Stimulated activated CD4-positive, alpha-beta T cell treated with anti-CD3 and anti-CD28 coated beads, Interleukin-4, amount 100 ng/mL, for 1 hour (primary cell): ENCODE results near the gene RRP12.
A peak's percentile ranks its signal among the peaks of the same experiment; 100 is the strongest.
"Not testable (repeated sequence)": the region's sequence is repeated elsewhere in the genome, so short reads cannot be mapped to it uniquely, and the experiment has no call there.

Experiments used
- DNase-seq: peaks from one replicate; pipeline ENCODE4 v3.0.0-alpha.2; 2020

The RRP12 gene

GRCh38 chr10:97407211-97407951 lies 6.2 kb upstream of the RRP12 start:
- peak; percentile 50 for DNase-seq

GRCh38 chr10:97406483-97406882 lies 5.3 kb upstream of the RRP12 start:
- DNase-seq, result not testable (repeated sequence)

- DNase-seq, result no peak
Measured at GRCh38 chr10:97406064-97406463, 4.9 kb upstream of the RRP12 start.

GRCh38 chr10:97404044-97404443 lies 2.9 kb upstream of the RRP12 start:
- DNase-seq, result no peak

GRCh38 chr10:97401455-97401919 lies 347 bp upstream of the RRP12 start:
- DNase-seq, result no peak

- DNase-seq, result peak; percentile 23
Measured at GRCh38 chr10:97399843-97400545, 1.1 kb downstream of the RRP12 start.

GRCh38 chr10:97396056-97396455 lies 5.1 kb downstream of the RRP12 start:
- no peak for DNase-seq

- DNase-seq, result no peak
Measured at GRCh38 chr10:97393034-97393573, 8.0 kb downstream of the RRP12 start.

- DNase-seq, result no peak
Measured at GRCh38 chr10:97390091-97390490, 11.0 kb downstream of the RRP12 start.

GRCh38 chr10:97388152-97388551 lies 13.0 kb downstream of the RRP12 start:
- DNase-seq, result no peak

- DNase-seq, result no peak
Measured at GRCh38 chr10:97385565-97385964, 15.6 kb downstream of the RRP12 start.

- DNase-seq, result no peak
Measured at GRCh38 chr10:97384641-97385040, 16.5 kb downstream of the RRP12 start.

- no peak for DNase-seq
Measured at GRCh38 chr10:97384156-97384555, 17.0 kb downstream of the RRP12 start.

GRCh38 chr10:97383159-97383558 lies 18.0 kb downstream of the RRP12 start:
- DNase-seq, result no peak

GRCh38 chr10:97381626-97382025 lies 19.5 kb downstream of the RRP12 start:
- no peak for DNase-seq

GRCh38 chr10:97380516-97380915 lies 20.6 kb downstream of the RRP12 start:
- DNase-seq, result no peak

GRCh38 chr10:97378933-97379921 lies 21.9 kb downstream of the RRP12 start:
- DNase-seq, result no peak

GRCh38 chr10:97376413-97376812 lies 24.7 kb downstream of the RRP12 start:
- no peak for DNase-seq

GRCh38 chr10:97373456-97373855 lies 27.7 kb downstream of the RRP12 start:
- DNase-seq, result no peak

GRCh38 chr10:97372233-97372875 lies 28.8 kb downstream of the RRP12 start:
- no peak for DNase-seq

GRCh38 chr10:97371696-97372095 lies 29.4 kb downstream of the RRP12 start:
- DNase-seq, result no peak

- DNase-seq, result no peak
Measured at GRCh38 chr10:97367126-97367649, 34.0 kb downstream of the RRP12 start.
